Esophagus muscularis mucosa (tissue), 4 donors: Measurements from ENCODE around the gene EAF1. TPM values are rescaled to one million over a fixed set of nuclear protein-coding genes. Genes with fewer than 3 reads are reported as not detected.

Experiments used
- DNase-seq: peaks from one replicate; pipeline ENCODE4 v3.0.0-alpha.2; 2017; ENCODE audit errors: extremely low spot score
- H3K27ac ChIP-seq, 4 donors: fragments of 200-600 bp; sonication (generic); replicated peaks in 1 of 4; 1 replicate in 3 of 4; 2 replicates in 1 of 4; pipeline ENCODE4 v1.5.1; 2016 to 2019; ENCODE audit warnings: mild to moderate bottlenecking in 1 of 4
- H3K27me3 ChIP-seq, 4 donors: fragments of 200-600 bp; sonication (generic); one replicate each; pipeline versions ENCODE4 v1.5.1 to v1.6.0; 2016 to 2019
- H3K36me3 ChIP-seq, 4 donors: fragments of 200-600 bp; sonication (generic); one replicate each; pipeline ENCODE4 v1.5.1; 2016 to 2019
- H3K4me1 ChIP-seq, 4 donors: fragments of 200-600 bp; sonication (generic); one replicate each; pipeline ENCODE4 v1.5.1; 2016 to 2019
- H3K4me3 ChIP-seq, 4 donors: fragments of 200-600 bp; sonication (generic); 1 replicate in 2 of 4; 2 replicates in 2 of 4; pipeline ENCODE4 v1.5.1; 2016 to 2019; ENCODE audit warnings: mild to moderate bottlenecking in 4 of 4, moderate library complexity in 1 of 4
- H3K9me3 ChIP-seq, 4 donors: fragments of 200-600 bp; sonication (generic); 1 replicate in 3 of 4; 2 replicates in 1 of 4; pipeline ENCODE4 v1.5.1; 2016 to 2019
- EP300 ChIP-seq: sonication (generic); formaldehyde crosslinking; IDR thresholded peaks from one replicate; pipeline ENCODE4 v1.6.1; 2017; ENCODE audit warnings: antibody characterized with exemption
- POLR2A ChIP-seq: fragments of 450-650 bp; IDR thresholded peaks from one replicate; pipeline ENCODE4 v1.6.1; 2017; ENCODE audit warnings: antibody characterized with exemption, moderate library complexity, mild to moderate bottlenecking, low read depth
- POLR2AphosphoS5 ChIP-seq, 2 donors: sonication (generic); formaldehyde crosslinking; IDR thresholded peaks; one replicate each; pipeline ENCODE4 v1.6.1; 2017; ENCODE audit warnings: antibody characterized with exemption in 2 of 2
- WGBS: methylation state at CpG from one replicate; pipeline ENCODE4 v1.1.5; 2018; 5-methylcytosine and 5-hydroxymethylcytosine counted together
- intact Hi-C: fragments of 100-400 bp; cut with DNase I; formaldehyde crosslinking; loops from one replicate; pipeline ENCODE4 v1.15.1; 2023
- total RNA-seq, 4 donors: library from RNA; depleted of rRNA; stranded (reverse); fragments of >200 nt; gene quantifications; one replicate each; pipeline versions ENCODE4 v1.1.0 to v1.2.1, GENCODE V29; 2016
- TF ChIP-seq, protein P1 (sequence below), 3 experiments: fragments of 200-600 bp in 2 of 3; fragments of 450-650 bp in 1 of 3; sonication (generic) in 2 of 3; IDR thresholded peaks; one replicate each; pipeline ENCODE4 v1.5.1; 2017 to 2019; ENCODE audit warnings: antibody characterized with exemption in 3 of 3, mild to moderate bottlenecking in 2 of 3, moderate library complexity in 1 of 3

EAF1 gene
- total RNA-seq, 4 donors from 2014 or later, result 12.0 to 21.7 (median 15.4) TPM

DNA sequence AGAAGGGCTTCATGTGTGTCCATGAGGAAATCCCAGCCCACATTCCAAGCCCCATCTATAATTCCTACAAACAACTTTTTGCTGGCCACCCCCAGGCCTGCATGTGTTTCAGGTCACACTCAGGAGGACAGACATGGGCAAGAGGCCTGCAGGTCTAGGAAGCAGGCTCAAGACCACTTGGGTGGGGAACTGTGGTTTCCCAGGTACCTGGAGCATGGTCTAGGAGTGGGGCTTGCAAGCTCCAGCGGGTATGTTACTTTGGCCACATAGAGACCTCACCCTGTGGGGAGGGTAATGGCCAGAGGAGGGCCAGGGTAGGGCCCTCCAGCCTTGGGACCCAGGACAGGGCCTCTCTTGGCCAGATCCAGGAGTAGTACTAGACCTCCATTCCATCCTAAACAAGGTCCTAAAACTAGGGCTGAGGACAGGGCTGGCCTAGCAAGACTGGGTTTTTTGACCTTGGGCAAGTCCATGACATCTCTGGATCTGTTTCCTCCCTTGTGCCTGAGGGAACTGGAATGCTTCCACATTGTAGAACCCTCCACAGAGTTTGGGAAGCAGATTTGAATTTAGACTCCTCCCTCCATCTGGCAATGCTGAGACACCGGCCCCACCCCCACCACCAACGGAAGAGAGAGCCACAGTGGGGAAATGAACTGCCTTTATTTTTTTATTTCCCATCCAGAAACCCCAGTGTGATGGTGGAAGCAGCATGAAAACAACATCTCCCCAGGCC lies 22.3 kb downstream of the EAF1 start:
- Histone ChIP-seq H3K4me1 (no peaks in the 10 kb centered on the region), H3K36me3 (peaks cover 0 to 40% (median 7%) of the 10 kb centered on the region in 4 donors), H3K9me3 (no peaks in the 10 kb centered on the region), H3K27me3 (no peaks in the 10 kb centered on the region), H3K27ac (no peak overlapping the region), H3K4me3 (no peak overlapping the region)
- WGBS, result 71% methylated on average over 2 of the region's 3 CpGs
- no peak for TF ChIP-seq POLR2A
- TF ChIP-seq POLR2AphosphoS5 (IDR thresholded peaks at IDR 0.05), result no peak
- no peak for TF ChIP-seq EP300
- TF ChIP-seq, protein P1, sequence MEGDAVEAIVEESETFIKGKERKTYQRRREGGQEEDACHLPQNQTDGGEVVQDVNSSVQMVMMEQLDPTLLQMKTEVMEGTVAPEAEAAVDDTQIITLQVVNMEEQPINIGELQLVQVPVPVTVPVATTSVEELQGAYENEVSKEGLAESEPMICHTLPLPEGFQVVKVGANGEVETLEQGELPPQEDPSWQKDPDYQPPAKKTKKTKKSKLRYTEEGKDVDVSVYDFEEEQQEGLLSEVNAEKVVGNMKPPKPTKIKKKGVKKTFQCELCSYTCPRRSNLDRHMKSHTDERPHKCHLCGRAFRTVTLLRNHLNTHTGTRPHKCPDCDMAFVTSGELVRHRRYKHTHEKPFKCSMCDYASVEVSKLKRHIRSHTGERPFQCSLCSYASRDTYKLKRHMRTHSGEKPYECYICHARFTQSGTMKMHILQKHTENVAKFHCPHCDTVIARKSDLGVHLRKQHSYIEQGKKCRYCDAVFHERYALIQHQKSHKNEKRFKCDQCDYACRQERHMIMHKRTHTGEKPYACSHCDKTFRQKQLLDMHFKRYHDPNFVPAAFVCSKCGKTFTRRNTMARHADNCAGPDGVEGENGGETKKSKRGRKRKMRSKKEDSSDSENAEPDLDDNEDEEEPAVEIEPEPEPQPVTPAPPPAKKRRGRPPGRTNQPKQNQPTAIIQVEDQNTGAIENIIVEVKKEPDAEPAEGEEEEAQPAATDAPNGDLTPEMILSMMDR (IDR thresholded peaks at IDR 0.05), result no peak
- intact Hi-C loops, result no loop called here
- peak; percentile 83 for DNase-seq

DNA sequence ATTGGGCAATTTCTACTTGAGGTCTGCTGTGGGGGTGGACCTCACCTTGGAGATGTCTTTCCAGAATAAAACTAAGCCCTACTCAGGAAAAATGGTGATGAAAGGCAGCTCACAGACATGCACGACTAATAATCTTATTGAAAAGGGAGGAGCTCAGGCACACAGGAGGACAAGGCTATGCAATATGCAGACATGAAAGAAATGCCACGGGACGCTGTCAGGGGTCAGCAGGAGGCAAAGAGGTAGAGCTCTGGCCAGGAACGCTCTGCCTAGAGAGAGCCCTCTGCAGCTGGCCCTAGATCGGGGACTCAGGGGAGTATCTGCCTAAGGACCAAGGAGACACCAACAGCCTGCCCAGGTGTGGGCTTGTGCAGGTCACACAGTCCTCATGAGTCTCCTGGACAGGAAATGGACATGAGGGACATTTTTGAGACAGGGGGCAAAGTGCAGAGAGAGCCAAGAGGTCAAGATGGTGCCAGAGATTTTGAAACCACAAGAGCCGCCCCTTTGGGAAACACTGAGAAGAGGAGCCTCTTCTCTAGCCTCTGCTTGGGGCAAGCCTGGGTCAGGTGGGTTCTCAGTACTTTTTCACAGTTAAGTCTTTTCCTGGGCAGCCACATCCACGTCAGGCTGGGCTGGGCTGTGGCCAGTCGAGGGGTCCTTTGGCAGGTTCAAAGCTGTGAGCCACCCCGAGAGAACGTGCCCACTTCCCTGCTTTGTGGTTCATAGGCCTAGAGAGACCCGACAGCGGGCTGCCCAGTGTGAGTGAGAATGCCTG lies 23.2 kb downstream of the EAF1 start:
- H3K27ac ChIP-seq, result no peak overlapping the region
- TF ChIP-seq EP300, result no peak
- TF ChIP-seq, protein P1 (IDR thresholded peaks at IDR 0.05), result no peak
- no peak for TF ChIP-seq POLR2AphosphoS5 (IDR thresholded peaks at IDR 0.05)
- TF ChIP-seq POLR2A, result no peak
- intact Hi-C loops, result no loop called here
- 94% methylated on average over 12 of the region's 12 CpGs for WGBS
- H3K9me3 ChIP-seq, result no peaks in the 10 kb centered on the region
- peaks cover 0 to 40% (median 9%) of the 10 kb centered on the region in 4 donors for H3K36me3 ChIP-seq
- H3K4me3 ChIP-seq, result no peak overlapping the region
- no peaks in the 10 kb centered on the region for H3K4me1 ChIP-seq
- no peaks in the 10 kb centered on the region for H3K27me3 ChIP-seq
- DNase-seq, result no peak

DNA sequence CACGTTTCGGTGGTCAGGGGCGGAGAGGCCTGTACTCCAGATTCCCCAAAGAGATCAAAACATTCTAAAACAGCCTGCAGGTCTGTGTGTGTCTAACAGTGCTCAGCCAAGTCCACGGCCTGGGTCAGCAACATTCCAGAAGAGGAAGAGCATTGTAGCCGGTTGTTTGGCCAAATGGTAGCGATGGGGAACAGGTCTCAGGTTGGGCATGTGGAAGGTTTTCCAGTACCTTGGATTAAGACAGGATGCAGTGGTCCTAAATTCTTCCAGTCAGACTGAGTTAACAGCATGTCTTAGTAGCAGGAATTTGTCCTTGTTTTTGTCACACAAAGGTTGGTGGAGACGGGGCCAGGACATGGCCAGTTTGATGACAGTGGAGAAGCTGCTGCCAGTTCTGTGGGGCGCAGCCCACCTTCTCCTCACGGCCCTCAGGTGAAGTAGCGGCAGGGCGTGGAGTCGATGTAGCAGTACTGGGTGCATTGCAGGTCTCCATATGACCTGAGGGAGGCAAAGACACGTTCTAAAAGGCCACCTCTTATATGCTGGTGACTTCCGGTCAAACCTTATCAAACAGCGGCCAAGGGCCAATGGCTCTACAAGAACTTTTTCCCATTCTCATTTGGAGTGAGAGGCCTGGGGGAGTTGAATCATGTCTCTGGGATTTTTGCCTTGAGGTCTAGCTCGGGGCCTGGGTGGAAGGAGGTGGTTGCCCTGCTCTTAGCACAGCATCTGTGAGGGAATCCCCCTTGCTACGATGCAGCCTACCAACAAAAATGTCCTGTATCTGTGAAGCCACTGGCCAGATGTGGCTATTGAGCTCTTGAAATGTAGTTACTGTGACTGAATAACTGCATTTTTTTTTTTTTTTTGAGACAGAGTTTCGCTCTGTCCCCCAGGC lies 24.1 kb downstream of the EAF1 start:
- DNase-seq, result no peak
- no peak for TF ChIP-seq EP300
- TF ChIP-seq, protein P1 (IDR thresholded peaks at IDR 0.05), result no peak
- TF ChIP-seq POLR2AphosphoS5 (IDR thresholded peaks at IDR 0.05), result no peak
- no peak for TF ChIP-seq POLR2A
- Histone ChIP-seq H3K36me3 (peaks cover 0 to 48% (median 10%) of the 10 kb centered on the region in 4 donors), H3K27ac (no peak overlapping the region), H3K27me3 (no peaks in the 10 kb centered on the region), H3K4me3 (no peak overlapping the region), H3K9me3 (no peaks in the 10 kb centered on the region), H3K4me1 (no peaks in the 10 kb centered on the region)
- intact Hi-C loops, result no loop called here
- WGBS, result 91% methylated on average over 17 of the region's 18 CpGs

GRCh38 chr3:15452156-15452555 lies 24.8 kb downstream of the EAF1 start:
- intact Hi-C loops, result no loop called here
- 93% methylated on average over 8 of the region's 9 CpGs for WGBS

More at GRCh38 chr3:15452156-15452555, 24.8 kb downstream of the EAF1 start:
- no peaks in the 10 kb centered on the region for H3K9me3 ChIP-seq
- no peak for DNase-seq
- no peaks in the 10 kb centered on the region for H3K27me3 ChIP-seq
- H3K4me1 ChIP-seq, result no peaks in the 10 kb centered on the region
- H3K4me3 ChIP-seq, result no peak overlapping the region
- no peak overlapping the region for H3K27ac ChIP-seq
- no peak for TF ChIP-seq POLR2AphosphoS5 (IDR thresholded peaks at IDR 0.05)
- TF ChIP-seq, protein P1 (IDR thresholded peaks at IDR 0.05), result no peak
- TF ChIP-seq POLR2A, result no peak
- TF ChIP-seq EP300, result no peak
- H3K36me3 ChIP-seq, result peaks cover 0 to 45% (median 10%) of the 10 kb centered on the region in 4 donors
